ENCODE data around the gene G3BP2. TPM values are rescaled to one million over a fixed set of nuclear protein-coding genes. Genes with fewer than 3 reads are reported as not detected.
"Not testable (repeated sequence)": the region's sequence is repeated elsewhere in the genome, so short reads cannot be mapped to it uniquely, and the experiment has no call there.

The G3BP2 gene
- 100 to 1,000 TPM; 165 to 179 TPM for total RNA-seq

- no peaks in the 10 kb centered on the region for H3K27me3 Mint-ChIP-seq
- peaks cover 41% of the 10 kb centered on the region for H3K4me1 Mint-ChIP-seq
- H3K27ac Mint-ChIP-seq: peak within 1 kb of the TSS; percentile 99
- H3K36me3 Mint-ChIP-seq: peaks cover 3% of the 10 kb centered on the region
- H3K4me3 Mint-ChIP-seq: peak within 1 kb of the TSS; percentile 94
- POLR2A ChIA-PET: interaction anchor here (0.7 to 8.0 kb wide), 9 partner anchors 10 to 267 kb away, joined by 3 to 101 read pairs (median 7); partner anchors contain the start of genes NAAA and USO1
- H3K9me3 Mint-ChIP-seq: no peaks in the 10 kb centered on the region
- ATAC-seq (ENCODE audit: low read depth) (peak; percentile 95), DNase-seq (peak; percentile 93)
Measured at GRCh38 chr4:75673027-75673958, at the start of gene G3BP2. TSS of gene G3BP2 (minus strand) at chr4:75673411. CDS start at chr4:75662025, 11,386 bp downstream.

- peaks cover 32% of the 10 kb centered on the region for H3K4me1 Mint-ChIP-seq
Measured at GRCh38 chr4:75722417-75722816, 49.2 kb upstream of the G3BP2 start.

GRCh38 chr4:75718529-75718928, 45.3 kb upstream of the G3BP2 start:
- DNase-seq: no peak
- no peak for ATAC-seq (ENCODE audit: low read depth)
- no peaks in the 10 kb centered on the region for H3K9me3 Mint-ChIP-seq
- peaks cover 21% of the 10 kb centered on the region for H3K4me1 Mint-ChIP-seq
- H3K27ac Mint-ChIP-seq: no peak overlapping the region
- no peak overlapping the region for H3K4me3 Mint-ChIP-seq
- H3K27me3 Mint-ChIP-seq: no peaks in the 10 kb centered on the region
- H3K36me3 Mint-ChIP-seq: peaks cover 2% of the 10 kb centered on the region
- POLR2A ChIA-PET: no interaction called here

More at GRCh38 chr4:75722417-75722816, 49.2 kb upstream of the G3BP2 start:
- H3K4me3 Mint-ChIP-seq: no peak overlapping the region
- H3K27me3 Mint-ChIP-seq: no peaks in the 10 kb centered on the region
- DNase-seq: no peak
- H3K27ac Mint-ChIP-seq: no peak overlapping the region
- no peaks in the 10 kb centered on the region for H3K9me3 Mint-ChIP-seq
- no peak for ATAC-seq (ENCODE audit: low read depth)
- H3K36me3 Mint-ChIP-seq: peaks cover 5% of the 10 kb centered on the region
- POLR2A ChIA-PET: interaction anchor here (0.9 to 4.0 kb wide), 2 partner anchors 9 to 50 kb away, joined by 3 to 52 read pairs; partner anchors contain the start of gene G3BP2

- H3K4me1 Mint-ChIP-seq: peaks cover 17% of the 10 kb centered on the region
- POLR2A ChIA-PET: no interaction called here
- peaks cover 2% of the 10 kb centered on the region for H3K36me3 Mint-ChIP-seq
- no peak overlapping the region for H3K27ac Mint-ChIP-seq
- no peaks in the 10 kb centered on the region for H3K9me3 Mint-ChIP-seq
- DNase-seq (no peak), ATAC-seq (ENCODE audit: low read depth) (no peak)
- H3K4me3 Mint-ChIP-seq: no peak overlapping the region
- H3K27me3 Mint-ChIP-seq: no peaks in the 10 kb centered on the region
Measured at GRCh38 chr4:75717408-75717807, 44.2 kb upstream of the G3BP2 start.

- H3K36me3 Mint-ChIP-seq; H3K9me3 Mint-ChIP-seq; DNase-seq; H3K4me3 Mint-ChIP-seq; H3K27me3 Mint-ChIP-seq; ATAC-seq (ENCODE audit: low read depth): not testable (repeated sequence)
- H3K4me1 Mint-ChIP-seq: peaks cover 12% of the 10 kb centered on the region
- POLR2A ChIA-PET: interaction anchor here (0.6 to 1.9 kb wide), 3 partner anchors 8 to 128 kb away, joined by 3 to 6 read pairs (median 5); partner anchors contain the start of gene USO1
- H3K27ac Mint-ChIP-seq: peak overlapping the region; percentile 30
Measured at GRCh38 chr4:75716054-75716453, 42.8 kb upstream of the G3BP2 start.

- POLR2A ChIA-PET: interaction anchor here (1.5 to 1.9 kb wide), 2 partner anchors 9 to 11 kb away, joined by 3 to 6 read pairs; partner anchors contain the start of gene USO1
- Mint-ChIP-seq H3K4me1 (peaks cover 12% of the 10 kb centered on the region), H3K4me3 (no peak overlapping the region), H3K27ac (no peak overlapping the region), H3K9me3 (no peaks in the 10 kb centered on the region), H3K27me3 (no peaks in the 10 kb centered on the region), H3K36me3 (peaks cover 2% of the 10 kb centered on the region)
- no peak for ATAC-seq (ENCODE audit: low read depth)
- DNase-seq: no peak
Measured at GRCh38 chr4:75715105-75715799, 42.0 kb upstream of the G3BP2 start.

GRCh38 chr4:75714704-75715103, 41.5 kb upstream of the G3BP2 start:
- H3K27ac Mint-ChIP-seq: no peak overlapping the region
- ATAC-seq (ENCODE audit: low read depth) (no peak), DNase-seq (no peak)
- H3K4me3 Mint-ChIP-seq: no peak overlapping the region
- POLR2A ChIA-PET: interaction anchor here (1.9 kb wide), 1 partner anchor 9 kb away, joined by 6 read pairs; the partner anchor contains the start of gene USO1
- no peaks in the 10 kb centered on the region for H3K9me3 Mint-ChIP-seq
- peaks cover 2% of the 10 kb centered on the region for H3K36me3 Mint-ChIP-seq
- no peaks in the 10 kb centered on the region for H3K27me3 Mint-ChIP-seq
- H3K4me1 Mint-ChIP-seq: peaks cover 12% of the 10 kb centered on the region

GRCh38 chr4:75714011-75714410, 40.8 kb upstream of the G3BP2 start:
- no peak for ATAC-seq (ENCODE audit: low read depth)

GRCh38 chr4:75710246-75710645, 37.0 kb upstream of the G3BP2 start:
- no peaks in the 10 kb centered on the region for H3K9me3 Mint-ChIP-seq
- DNase-seq (no peak), ATAC-seq (ENCODE audit: low read depth) (no peak)
- H3K27me3 Mint-ChIP-seq: no peaks in the 10 kb centered on the region
- H3K27ac Mint-ChIP-seq: no peak overlapping the region
- H3K4me3 Mint-ChIP-seq: no peak overlapping the region
- H3K36me3 Mint-ChIP-seq: no peaks in the 10 kb centered on the region
- H3K4me1 Mint-ChIP-seq: peaks cover 24% of the 10 kb centered on the region
- POLR2A ChIA-PET: interaction anchor here (0.9 to 1.4 kb wide), 3 partner anchors 14 to 55 kb away, joined by 4 to 8 read pairs (median 6); partner anchors contain the start of gene USO1

More at GRCh38 chr4:75714011-75714410, 40.8 kb upstream of the G3BP2 start:
- Mint-ChIP-seq H3K4me1 (peaks cover 17% of the 10 kb centered on the region), H3K36me3 (peaks cover 2% of the 10 kb centered on the region), H3K27me3 (no peaks in the 10 kb centered on the region), H3K4me3 (no peak overlapping the region), H3K27ac (no peak overlapping the region), H3K9me3 (no peaks in the 10 kb centered on the region)
- POLR2A ChIA-PET: interaction anchor here (1.0 to 1.7 kb wide), 2 partner anchors 9 to 10 kb away, joined by 3 to 5 read pairs; partner anchors contain the start of gene USO1
- no peak for DNase-seq

GRCh38 chr4:75708218-75708691, 35.0 kb upstream of the G3BP2 start:
- Mint-ChIP-seq H3K4me3 (no peak overlapping the region), H3K36me3 (no peaks in the 10 kb centered on the region), H3K27me3 (no peaks in the 10 kb centered on the region), H3K9me3 (no peaks in the 10 kb centered on the region), H3K4me1 (peaks cover 15% of the 10 kb centered on the region), H3K27ac (peak overlapping the region; percentile 70)
- no peak for DNase-seq
- POLR2A ChIA-PET: interaction anchor here (1.0 to 1.3 kb wide), 2 partner anchors 16 to 36 kb away, joined by 5 to 7 read pairs; partner anchors contain the start of gene USO1
- ATAC-seq (ENCODE audit: low read depth): peak; percentile 98

GRCh38 chr4:75705198-75705977, 32.2 kb upstream of the G3BP2 start:
- Mint-ChIP-seq H3K4me3 (no peak overlapping the region), H3K4me1 (peaks cover 15% of the 10 kb centered on the region), H3K36me3 (no peaks in the 10 kb centered on the region), H3K9me3 (no peaks in the 10 kb centered on the region), H3K27ac (no peak overlapping the region), H3K27me3 (no peaks in the 10 kb centered on the region)
- ATAC-seq (ENCODE audit: low read depth) (no peak), DNase-seq (no peak)
- POLR2A ChIA-PET: no interaction called here

- ATAC-seq (ENCODE audit: low read depth) (no peak), DNase-seq (no peak)
- Mint-ChIP-seq H3K4me3 (no peak overlapping the region), H3K36me3 (no peaks in the 10 kb centered on the region), H3K27me3 (no peaks in the 10 kb centered on the region), H3K27ac (no peak overlapping the region), H3K9me3 (no peaks in the 10 kb centered on the region), H3K4me1 (peaks cover 20% of the 10 kb centered on the region)
- POLR2A ChIA-PET: no interaction called here
Measured at GRCh38 chr4:75702919-75703411, 29.8 kb upstream of the G3BP2 start.

All from activated naive CD8-positive, alpha-beta T cell treated with anti-CD3 and anti-CD28 coated beads, Interleukin-2, amount 10 ng/mL, durations not matched to agents 7 days and 5 days (primary cell).